H9 (cell line): ENCODE results near the gene SEC61B. TPM values are rescaled to one million over a fixed set of nuclear protein-coding genes. Genes with fewer than 3 reads are reported as not detected.

Experiments used
- DNase-seq: peaks from one replicate; pipeline ENCODE4 v3.0.0-alpha.2; 2017
- H2AFZ ChIP-seq: one replicate; pipeline ENCODE4 v1.6.1; 2013; ENCODE audit warnings: mild to moderate bottlenecking, low read length, control low read depth, moderate library complexity
- H2AK5ac ChIP-seq: 2 replicates; pipeline ENCODE4 v1.6.1; 2013; ENCODE audit warnings: low read length, control low read depth, mixed read lengths; ENCODE audit not compliant: insufficient read length
- H2BK120ac ChIP-seq: one replicate; pipeline ENCODE4 v1.6.1; 2013; ENCODE audit warnings: low read depth, mild to moderate bottlenecking, low read length, control low read depth, inconsistent platforms; ENCODE audit not compliant: poor library complexity, severe bottlenecking
- H2BK12ac ChIP-seq: 2 replicates; pipeline ENCODE4 v1.6.1; 2013; ENCODE audit warnings: low read length, control low read depth, mixed read lengths, low read depth; ENCODE audit not compliant: insufficient read length
- H2BK15ac ChIP-seq: 2 replicates; pipeline ENCODE4 v1.6.1; 2013; ENCODE audit warnings: low read depth, low read length, control low read depth
- H2BK20ac ChIP-seq: one replicate; pipeline ENCODE4 v1.6.1; 2013; ENCODE audit warnings: low read depth, mild to moderate bottlenecking, low read length, control low read depth, inconsistent platforms; ENCODE audit not compliant: poor library complexity, severe bottlenecking
- H2BK5ac ChIP-seq: 2 replicates; pipeline ENCODE4 v1.6.1; 2013; ENCODE audit warnings: low read length, control low read depth, mixed read lengths; ENCODE audit not compliant: insufficient read length
- H3K14ac ChIP-seq: 2 replicates; pipeline ENCODE4 v1.6.1; 2013; ENCODE audit warnings: low read length, control low read depth; ENCODE audit not compliant: insufficient read depth
- H3K18ac ChIP-seq: 2 replicates; pipeline ENCODE4 v1.6.1; 2013; ENCODE audit warnings: low read depth, mild to moderate bottlenecking, mixed read lengths, low read length, control low read depth; ENCODE audit not compliant: insufficient read length
- H3K23ac ChIP-seq: 2 replicates; pipeline ENCODE4 v1.6.1; 2013; ENCODE audit warnings: low read length, control low read depth, mixed read lengths, low read depth; ENCODE audit not compliant: insufficient read length
- H3K23me2 ChIP-seq: 2 replicates; pipeline ENCODE4 v1.6.1; 2013; ENCODE audit warnings: low read depth, mild to moderate bottlenecking, mixed read lengths, low read length, control low read depth; ENCODE audit not compliant: insufficient read length, poor library complexity, severe bottlenecking
- H3K27ac ChIP-seq: 2 replicates; pipeline ENCODE4 v1.5.1; 2013; ENCODE audit warnings: low read length, control low read depth, mixed read lengths, low read depth; ENCODE audit not compliant: insufficient read length
- H3K27me3 ChIP-seq: 2 replicates; pipeline ENCODE4 v1.6.1; 2013; ENCODE audit warnings: low read length, control low read depth, inconsistent platforms; ENCODE audit not compliant: insufficient read depth
- H3K4ac ChIP-seq: 2 replicates; pipeline ENCODE4 v1.6.1; 2013; ENCODE audit warnings: low read depth, mild to moderate bottlenecking, control low read depth, inconsistent platforms, low read length, moderate library complexity
- H3K4me1 ChIP-seq: 2 replicates; pipeline ENCODE4 v1.6.1; 2013; ENCODE audit warnings: low read length, control low read depth, inconsistent platforms; ENCODE audit not compliant: insufficient read depth
- H3K4me2 ChIP-seq: 2 replicates; pipeline ENCODE4 v1.6.1; 2013; ENCODE audit warnings: low read length, control low read depth, mixed read lengths; ENCODE audit not compliant: insufficient read length, insufficient read depth
- H3K56ac ChIP-seq: 2 replicates; pipeline ENCODE4 v1.6.1; 2013; ENCODE audit warnings: low read depth, mild to moderate bottlenecking, mixed read lengths, low read length, control low read depth; ENCODE audit not compliant: insufficient read length
- H3K79me1 ChIP-seq: 2 replicates; pipeline ENCODE4 v1.6.1; 2013; ENCODE audit warnings: low read depth, mild to moderate bottlenecking, moderate library complexity, low read length, control low read depth, inconsistent platforms; ENCODE audit not compliant: insufficient read depth, poor library complexity, severe bottlenecking
- H3K79me2 ChIP-seq: 2 replicates; pipeline ENCODE4 v1.6.1; 2013; ENCODE audit warnings: low read length, control low read depth, inconsistent platforms; ENCODE audit not compliant: insufficient read depth
- H3K9ac ChIP-seq: 2 replicates; pipeline ENCODE4 v1.6.1; 2013; ENCODE audit warnings: low read length, control low read depth, mixed read lengths; ENCODE audit not compliant: insufficient read length; ENCODE audit errors: extremely low read depth
- H3K9me3 ChIP-seq: one replicate; pipeline ENCODE4 v1.6.1; 2013; ENCODE audit warnings: low read depth, low read length, inconsistent platforms; ENCODE audit not compliant: control insufficient read depth
- H3T11ph ChIP-seq: one replicate; pipeline ENCODE4 v1.6.1; 2013; ENCODE audit warnings: mild to moderate bottlenecking, low read length, control low read depth, inconsistent platforms
- H4K20me1 ChIP-seq: one replicate; pipeline ENCODE4 v1.6.1; 2013; ENCODE audit not compliant: control insufficient read depth, insufficient read length, insufficient read depth
- H4K5ac ChIP-seq: 2 replicates; pipeline ENCODE4 v1.6.1; 2013; ENCODE audit warnings: low read depth, mild to moderate bottlenecking, mixed read lengths, low read length, control low read depth; ENCODE audit not compliant: insufficient read length
- H4K8ac ChIP-seq: replicated peaks from 2 replicates; pipeline ENCODE4 v1.6.1; 2013; ENCODE audit warnings: low read length, control low read depth, mixed read lengths, low read depth; ENCODE audit not compliant: insufficient read length
- H4K91ac ChIP-seq: 2 replicates; pipeline ENCODE4 v1.6.1; 2013; ENCODE audit warnings: low read depth, mild to moderate bottlenecking, moderate library complexity, mixed read lengths, low read length, control low read depth; ENCODE audit not compliant: insufficient read length
- H3K27ac Mint-ChIP-seq, 3 experiments: 2 replicates in 2 of 3; 3 replicates in 1 of 3; pipeline ENCODE4 v1.8.0; 2020 to 2021; ENCODE audit warnings: mixed read lengths in 3 of 3, mild to moderate bottlenecking in 1 of 3, moderate library complexity in 1 of 3
- H3K27me3 Mint-ChIP-seq: 2 replicates; pipeline ENCODE4 v1.8.0; 2021; ENCODE audit warnings: low read depth, mild to moderate bottlenecking, moderate library complexity, mixed read lengths
- H3K36me3 Mint-ChIP-seq, 3 experiments: 2 replicates in 2 of 3; 3 replicates in 1 of 3; pipeline ENCODE4 v1.8.0; 2020 to 2021; ENCODE audit warnings: low read depth in 3 of 3, mixed read lengths in 3 of 3; ENCODE audit not compliant: insufficient read depth in 1 of 3
- H3K4me1 Mint-ChIP-seq, 2 experiments: 2 replicates each; pipeline ENCODE4 v1.8.0; 2020; ENCODE audit warnings: mixed read lengths in 2 of 2
- H3K4me3 Mint-ChIP-seq, 2 experiments: 2 replicates in 1 of 2; 3 replicates in 1 of 2; pipeline ENCODE4 v1.8.0; 2020 to 2021; ENCODE audit warnings: mild to moderate bottlenecking in 2 of 2, mixed read lengths in 2 of 2, moderate library complexity in 1 of 2
- H3K9me3 Mint-ChIP-seq, 2 experiments: 2 replicates in 1 of 2; 3 replicates in 1 of 2; pipeline ENCODE4 v1.8.0; 2020; ENCODE audit warnings: mild to moderate bottlenecking in 2 of 2, mixed read lengths in 2 of 2, moderate library complexity in 1 of 2
- CTCF ChIP-seq: fragments of 200-600 bp; sonication (generic); conservative IDR thresholded peaks from 3 replicates; pipeline ENCODE4 v1.8.0; 2021; ENCODE audit warnings: antibody characterized with exemption, mild to moderate bottlenecking
- WGBS: extraction: QIAGEN DNeasy Blood & Tissue Kit; methylation state at CpG from one replicate; pipeline ENCODE4 v1.1.7; 2013; ENCODE audit warnings: missing lambda C conversion rate, low lambda C conversion rate, mixed read lengths; ENCODE audit not compliant: insufficient read length; ENCODE audit errors: extremely low coverage; 5-methylcytosine and 5-hydroxymethylcytosine counted together
- total RNA-seq: library from RNA; stranded (reverse); gene quantifications from 2 replicates; pipeline ENCODE4 v1.2.1, GENCODE V29; 2021

The SEC61B gene
- total RNA-seq, 1 experiment from 2014 or later, result 142 TPM

- Histone ChIP-seq H3K79me1 (no peaks in the 10 kb centered on the region), H4K5ac (no peak overlapping the region), H3K23me2 (no peaks in the 10 kb centered on the region), H4K91ac (no peak overlapping the region), H2BK20ac (no peak overlapping the region), H3K4me2 (no peak overlapping the region), H4K8ac (no peak overlapping the region), H3K27me3 (no peaks in the 10 kb centered on the region), H3K4me1 (no peaks in the 10 kb centered on the region; the same call in 1 of the 2 replicates), H3K9ac (no peak overlapping the region), H3K14ac (no peak overlapping the region), H4K20me1 (no peaks in the 10 kb centered on the region), H2AK5ac (no peak overlapping the region), H3K27ac (no peak overlapping the region), H2BK12ac (no peak overlapping the region), H3K79me2 (no peaks in the 10 kb centered on the region), H3K56ac (no peak overlapping the region), H2BK15ac (no peak overlapping the region), H2BK5ac (no peak overlapping the region), H3K18ac (no peak overlapping the region), H3T11ph (no peak overlapping the region), H2BK120ac (no peak overlapping the region), H2AFZ (no peak overlapping the region), H3K4ac (no peak overlapping the region), H3K23ac (no peak overlapping the region), H3K9me3 (no peaks in the 10 kb centered on the region)
- H3K4me1 Mint-ChIP-seq, result peaks cover 18 to 19% of the 10 kb centered on the region in 2 experiments
- no peaks in the 10 kb centered on the region; a peak in 1 of 5 replicates for H3K9me3 Mint-ChIP-seq
- no peak for TF ChIP-seq CTCF
- no peak for DNase-seq
- no CpG with 5 or more reads among the region's 5 CpGs for WGBS
- no peak overlapping the region for H3K27ac Mint-ChIP-seq
- H3K36me3 Mint-ChIP-seq, result no peaks in the 10 kb centered on the region; a peak in 1 of 7 replicates
- H3K4me3 Mint-ChIP-seq, result no peak overlapping the region
- peaks cover 3% of the 10 kb centered on the region for H3K27me3 Mint-ChIP-seq
Measured at GRCh38 chr9:99185934-99186333, 36.1 kb upstream of the SEC61B start.
